Loucy (cell line): ENCODE results near the gene MPRIP.

Experiments
- H2AFZ ChIP-seq: fragments of 200-600 bp; sonication (generic); 2 replicates; pipeline ENCODE4 v1.6.0; 2016; ENCODE audit warnings: antibody characterized with exemption, mild to moderate bottlenecking, low read length, moderate library complexity
- H3F3A ChIP-seq: fragments of 200-600 bp; 2 replicates; pipeline ENCODE4 v1.6.0; 2016; ENCODE audit warnings: antibody characterized with exemption, low read depth, mild to moderate bottlenecking
- H3K27me3 ChIP-seq: fragments of 200-600 bp; sonication (generic); 2 replicates; pipeline ENCODE4 v1.6.1; 2014; ENCODE audit warnings: low read length, mild to moderate bottlenecking; ENCODE audit not compliant: insufficient read depth, poor library complexity, severe bottlenecking
- H3K36me3 ChIP-seq: fragments of 200-600 bp; sonication (generic); 2 replicates; pipeline ENCODE4 v1.6.1; 2016; ENCODE audit warnings: low read length; ENCODE audit not compliant: insufficient read depth
- H3K4me1 ChIP-seq: fragments of 200-600 bp; sonication (generic); 2 replicates; pipeline ENCODE4 v1.5.1; 2014; ENCODE audit warnings: low read length, mild to moderate bottlenecking; ENCODE audit not compliant: insufficient read depth, poor library complexity, severe bottlenecking
- H3K4me2 ChIP-seq: fragments of 200-600 bp; sonication (generic); 2 replicates; pipeline ENCODE4 v1.6.0; 2014; ENCODE audit warnings: antibody characterized with exemption, low read length, low read depth, mild to moderate bottlenecking; ENCODE audit not compliant: poor library complexity, severe bottlenecking
- H3K4me3 ChIP-seq: fragments of 200-600 bp; sonication (generic); 2 replicates; pipeline ENCODE4 v1.5.1; 2014; ENCODE audit warnings: low read length, mild to moderate bottlenecking, mixed read lengths; ENCODE audit not compliant: poor library complexity, severe bottlenecking
- H3K79me2 ChIP-seq: fragments of 200-600 bp; sonication (generic); 2 replicates; pipeline ENCODE4 v1.6.1; 2014; ENCODE audit warnings: low read length; ENCODE audit not compliant: insufficient read depth
- H3K9ac ChIP-seq: fragments of 200-600 bp; sonication (generic); 2 replicates; pipeline ENCODE4 v1.6.0; 2014; ENCODE audit warnings: mild to moderate bottlenecking, low read depth, low read length, moderate library complexity; ENCODE audit not compliant: poor library complexity, severe bottlenecking
- H3K9me2 ChIP-seq: fragments of 200-600 bp; sonication (generic); replicated peaks from 2 replicates; pipeline ENCODE4 v1.6.1; 2016; ENCODE audit warnings: low read depth, low read length, mixed read lengths
- H3K9me3 ChIP-seq: fragments of 200-600 bp; sonication (generic); 2 replicates; pipeline ENCODE4 v1.6.1; 2014; ENCODE audit warnings: mild to moderate bottlenecking, antibody characterized with exemption, low read length, low read depth; ENCODE audit not compliant: insufficient read depth
- H4K20me1 ChIP-seq: fragments of 200-600 bp; sonication (generic); 2 replicates; pipeline ENCODE4 v1.6.0; 2014; ENCODE audit warnings: antibody characterized with exemption, low read length, mild to moderate bottlenecking; ENCODE audit not compliant: insufficient read depth, poor library complexity, severe bottlenecking
- CTCF ChIP-seq: fragments of 200-600 bp; sonication (generic); conservative IDR thresholded peaks from 2 replicates; pipeline ENCODE4 v1.5.1; 2014; ENCODE audit warnings: mild to moderate bottlenecking, antibody characterized with exemption, low read length
- EZH2phosphoT487 ChIP-seq: fragments of 200-600 bp; IDR thresholded peaks from 2 replicates; pipeline ENCODE4 v1.6.1; 2018; ENCODE audit warnings: antibody characterized with exemption, mild to moderate bottlenecking, moderate library complexity, borderline replicate concordance

Gene MPRIP

GRCh38 chr17:17147821-17148220 lies 105.6 kb downstream of the MPRIP start:
- H2AFZ ChIP-seq: no peak overlapping the region
- H3F3A ChIP-seq: no peaks in the 10 kb centered on the region
- H3K36me3 ChIP-seq: peaks cover 77% of the 10 kb centered on the region; the same call in 1 of the 2 replicates
- TF ChIP-seq CTCF: no peak
- no peak for TF ChIP-seq EZH2phosphoT487
- H3K79me2 ChIP-seq: no peaks in the 10 kb centered on the region
- no peaks in the 10 kb centered on the region for H3K9me2 ChIP-seq
- H3K4me1 ChIP-seq: no peaks in the 10 kb centered on the region
- no peak overlapping the region for H3K9ac ChIP-seq
- no peaks in the 10 kb centered on the region for H3K9me3 ChIP-seq
- no peak overlapping the region for H3K4me3 ChIP-seq
- H3K4me2 ChIP-seq: no peak overlapping the region
- H4K20me1 ChIP-seq: no peaks in the 10 kb centered on the region
- no peaks in the 10 kb centered on the region for H3K27me3 ChIP-seq

GRCh38 chr17:17149520-17150447 lies 107.5 kb downstream of the MPRIP start:
- Histone ChIP-seq H3K4me2 (no peak overlapping the region), H3K9me3 (no peaks in the 10 kb centered on the region), H3K4me1 (no peaks in the 10 kb centered on the region), H3K79me2 (no peaks in the 10 kb centered on the region), H3K27me3 (no peaks in the 10 kb centered on the region), H3F3A (no peaks in the 10 kb centered on the region), H3K4me3 (no peak overlapping the region), H3K9me2 (no peaks in the 10 kb centered on the region), H3K36me3 (peaks cover 81% of the 10 kb centered on the region; the same call in 1 of the 2 replicates), H2AFZ (no peak overlapping the region), H4K20me1 (no peaks in the 10 kb centered on the region), H3K9ac (no peak overlapping the region)
- TF ChIP-seq EZH2phosphoT487 (no peak), CTCF (no peak)

GRCh38 chr17:17150448-17150800 lies 108.2 kb downstream of the MPRIP start:
- no peaks in the 10 kb centered on the region for H3K9me2 ChIP-seq
- H3K27me3 ChIP-seq: no peaks in the 10 kb centered on the region
- H3K9me3 ChIP-seq: no peaks in the 10 kb centered on the region
- H3K4me1 ChIP-seq: no peaks in the 10 kb centered on the region
- H3F3A ChIP-seq: no peaks in the 10 kb centered on the region
- no peak overlapping the region for H2AFZ ChIP-seq
- no peak for TF ChIP-seq CTCF
- no peak for TF ChIP-seq EZH2phosphoT487
- H3K79me2 ChIP-seq: no peaks in the 10 kb centered on the region
- peaks cover 87% of the 10 kb centered on the region; the same call in 1 of the 2 replicates for H3K36me3 ChIP-seq
- H3K4me3 ChIP-seq: no peak overlapping the region
- H3K9ac ChIP-seq: no peak overlapping the region
- H4K20me1 ChIP-seq: no peaks in the 10 kb centered on the region
- no peak overlapping the region for H3K4me2 ChIP-seq
